ENCODE results near the gene RBM20.

RBM20 gene

GRCh38 chr10:110742801-110743200, 98.7 kb downstream of the RBM20 start:
- no peak for DNase-seq

- no peak for DNase-seq
These were observed 100.6 kb downstream of the RBM20 start for GRCh38 chr10:110744782-110745181.

DNA sequence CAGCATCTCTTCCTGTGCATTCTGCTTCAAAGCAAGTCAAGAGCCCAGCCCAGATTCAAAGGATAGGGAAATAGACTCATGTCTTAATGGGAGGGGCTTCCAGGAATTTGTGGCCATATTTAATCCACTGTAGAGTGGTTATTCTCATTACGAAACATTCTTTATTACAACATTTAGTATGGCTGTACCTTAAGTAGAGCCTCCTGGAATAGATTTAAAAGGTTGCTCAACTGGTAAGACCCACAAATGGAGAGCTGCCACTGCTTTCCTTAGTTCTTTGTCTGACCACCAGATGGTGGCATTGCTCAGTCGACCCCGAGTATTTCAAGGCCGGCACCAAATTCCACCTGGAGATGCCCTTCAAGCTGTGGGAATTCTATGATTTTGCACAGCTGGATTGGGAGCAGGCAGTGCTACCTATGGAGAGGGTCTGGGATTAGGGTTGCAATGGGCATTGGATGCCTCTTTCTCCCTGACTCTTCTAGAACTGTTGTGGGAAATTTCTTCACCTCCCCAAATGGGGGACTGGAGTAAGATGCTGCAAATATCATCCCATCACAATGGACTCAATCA, 102.2 kb downstream of the RBM20 start:
- DNase-seq, result no peak

- DNase-seq, result no peak
These were observed 103.0 kb downstream of the RBM20 start for GRCh38 chr10:110746969-110747608.

DNA sequence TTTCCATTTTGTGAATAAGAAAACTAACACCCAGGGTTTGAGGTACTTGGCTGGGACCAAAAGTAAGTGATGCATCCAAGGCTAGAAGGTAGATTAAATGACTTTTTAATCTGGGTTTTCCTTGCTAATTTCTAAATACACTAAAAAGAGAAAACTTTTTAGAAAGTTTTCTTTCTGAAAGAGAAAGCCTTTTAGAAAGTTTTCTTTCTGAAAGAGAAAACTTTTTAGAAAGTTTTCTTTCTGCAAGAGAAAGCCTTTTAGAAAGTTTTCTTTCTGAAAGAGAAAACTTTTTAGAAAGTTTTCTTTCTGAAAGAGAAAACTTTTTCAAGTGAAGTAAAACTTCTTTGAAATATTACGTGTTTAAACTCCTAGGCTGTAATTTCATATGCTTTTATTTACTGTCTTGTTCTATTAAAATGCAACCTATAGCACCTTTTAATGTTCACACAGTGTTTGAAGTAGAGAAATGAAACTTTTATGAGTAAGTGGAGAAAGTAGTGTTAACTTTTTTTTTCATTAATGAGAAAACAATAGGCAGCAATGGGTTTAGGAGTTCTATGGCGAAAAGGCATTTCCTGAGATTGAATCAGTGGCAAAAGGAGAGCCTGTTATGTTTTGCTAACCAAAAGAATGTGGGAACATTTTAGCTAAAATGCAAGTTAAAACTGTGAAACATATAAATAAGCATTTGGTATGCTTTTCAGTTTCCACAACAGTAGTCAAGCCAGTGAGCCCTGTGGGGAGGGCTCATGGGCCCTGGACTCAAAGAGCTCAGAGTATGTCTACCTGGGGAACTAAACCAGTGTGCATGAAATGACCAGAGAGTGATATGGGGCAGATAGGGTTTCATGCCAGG, 103.7 kb downstream of the RBM20 start:
- no peak for DNase-seq

- DNase-seq, result no peak
These were observed 104.8 kb downstream of the RBM20 start for GRCh38 chr10:110748970-110749369.

GRCh38 chr10:110750931-110751330, 106.8 kb downstream of the RBM20 start:
- no peak for DNase-seq

DNA sequence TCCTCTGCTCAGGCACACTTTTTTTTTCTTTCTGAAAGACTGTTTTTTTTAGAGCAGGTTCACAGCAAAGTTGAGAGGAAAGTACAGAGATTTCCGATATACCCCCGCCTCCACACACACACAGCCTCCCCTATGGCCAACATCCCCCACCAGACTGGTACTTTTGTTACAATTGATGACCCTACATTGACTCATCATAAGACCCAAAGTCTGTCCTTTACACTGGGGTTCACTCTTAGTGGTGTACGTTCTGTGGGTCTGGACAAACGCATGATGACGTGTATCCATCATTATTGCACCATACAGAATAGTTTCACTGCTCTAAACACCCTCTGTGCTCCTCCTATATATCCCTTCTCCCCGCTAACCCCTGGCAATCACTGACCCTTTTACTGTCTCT, 107.7 kb downstream of the RBM20 start:
- no peak for DNase-seq

DNA sequence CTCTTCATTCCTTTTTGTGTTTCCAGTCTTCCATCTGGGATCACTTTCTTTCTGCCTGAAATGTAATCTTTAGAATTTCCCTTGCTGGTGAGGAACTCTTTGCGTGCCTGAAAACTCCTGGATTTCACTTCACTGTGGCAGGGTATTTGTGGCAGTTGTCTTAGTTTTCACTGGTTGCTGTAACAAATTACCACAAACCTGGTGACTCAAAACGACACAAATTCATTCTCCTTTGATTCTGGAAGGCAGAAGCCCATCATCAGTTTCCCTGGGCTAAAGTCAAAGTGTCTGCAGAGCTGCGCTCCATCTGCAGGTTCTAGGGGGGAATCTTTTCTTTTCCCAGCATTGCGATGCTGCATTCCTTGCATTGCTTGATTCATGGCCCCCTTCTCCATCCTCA, 109.3 kb downstream of the RBM20 start:
- DNase-seq, result no peak

- DNase-seq, result no peak
These were observed 110.4 kb downstream of the RBM20 start for GRCh38 chr10:110754375-110755105.

DNA sequence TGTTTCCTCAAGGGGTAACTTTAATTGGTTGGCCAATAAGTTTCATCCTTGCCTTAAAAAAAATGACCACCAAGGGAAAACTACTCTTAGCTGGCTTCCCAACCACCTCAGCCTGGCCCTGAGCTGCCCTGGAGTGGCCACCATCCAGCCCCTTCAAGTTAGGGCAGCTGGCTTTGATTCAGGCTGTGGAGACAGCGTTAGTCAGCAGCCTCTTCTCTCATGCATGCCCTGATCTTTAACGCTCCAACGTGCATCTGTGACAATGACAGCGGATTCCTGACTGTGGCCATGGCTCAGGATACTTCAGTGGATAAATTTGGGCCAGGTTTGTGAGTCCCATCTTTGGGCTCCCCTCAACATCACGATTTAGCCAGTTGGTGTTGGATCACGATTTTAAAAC, 111.6 kb downstream of the RBM20 start:
- DNase-seq, result no peak

DNA sequence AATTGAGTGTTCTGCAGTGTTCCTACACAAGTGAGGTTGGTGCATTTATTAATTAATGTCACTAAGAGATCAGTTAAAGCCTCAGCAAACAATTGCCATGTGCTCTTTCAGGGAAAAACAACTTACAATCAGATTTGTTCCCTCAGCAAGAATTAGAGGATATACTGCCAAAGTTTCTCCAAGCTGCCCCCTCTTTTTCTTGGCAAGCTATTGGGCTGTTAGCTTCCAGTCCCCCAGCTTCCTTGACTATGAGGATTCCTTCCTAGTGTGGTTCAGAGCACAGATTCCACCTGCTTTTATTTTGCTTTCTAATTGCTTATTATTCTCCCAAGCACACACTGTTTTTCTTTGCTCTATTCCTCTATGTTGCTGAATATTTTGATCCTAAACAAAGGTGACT, 112.7 kb downstream of the RBM20 start:
- no peak for DNase-seq

GRCh38 chr10:110757586-110757985, 113.5 kb downstream of the RBM20 start:
- DNase-seq, result no peak

DNA sequence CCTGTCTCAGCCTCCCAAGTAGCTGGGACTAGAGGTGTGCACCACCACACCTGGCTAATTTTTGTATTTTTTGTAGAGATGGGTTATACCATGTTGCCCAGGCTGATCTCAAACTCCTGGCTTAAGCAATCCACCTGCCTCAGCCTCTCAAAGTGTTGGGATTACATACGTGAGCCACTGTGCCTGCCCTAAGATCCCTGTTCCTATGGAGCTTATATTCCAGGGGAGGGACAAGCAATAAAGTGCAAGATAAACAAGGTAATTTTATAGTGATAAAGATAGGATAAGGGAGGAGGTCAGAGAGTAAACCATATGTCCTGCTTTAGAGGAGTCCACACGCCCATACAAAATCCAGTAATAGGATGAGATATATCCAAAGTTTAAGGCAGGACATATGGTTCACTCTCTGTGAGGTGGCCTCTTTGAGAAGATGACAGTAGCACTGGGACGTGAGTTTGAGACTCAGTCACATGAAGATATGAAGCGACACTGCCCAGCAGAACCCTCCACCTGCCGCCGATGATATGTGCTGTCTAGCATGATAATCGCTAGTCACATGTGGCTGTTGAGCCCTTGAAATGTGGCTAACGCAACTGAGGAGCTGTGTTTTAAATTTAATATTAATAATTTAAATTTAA, 114.1 kb downstream of the RBM20 start:
- no peak for DNase-seq

DNA sequence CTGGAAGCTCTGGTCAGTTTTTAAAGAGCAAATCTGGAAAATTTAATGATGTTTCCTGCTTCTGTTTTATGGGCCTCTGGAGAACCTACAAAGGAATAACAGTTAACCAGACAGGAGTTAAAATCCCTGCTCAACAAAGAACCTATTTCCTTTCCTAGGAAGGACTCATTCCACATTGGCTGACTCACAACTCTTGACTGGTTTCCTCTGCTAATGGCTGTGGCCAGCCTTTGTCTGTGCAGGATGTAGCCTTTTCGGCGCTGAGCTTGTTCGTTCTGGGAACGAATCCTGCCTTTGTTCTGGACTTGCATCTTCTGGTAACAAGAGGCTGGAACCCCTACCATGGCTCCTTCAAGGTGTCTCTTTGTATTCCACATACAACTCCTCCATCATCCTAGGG, 114.8 kb downstream of the RBM20 start:
- DNase-seq, result peak; percentile 43

GRCh38 chr10:110759523-110759922, 115.4 kb downstream of the RBM20 start:
- no peak for DNase-seq

DNA sequence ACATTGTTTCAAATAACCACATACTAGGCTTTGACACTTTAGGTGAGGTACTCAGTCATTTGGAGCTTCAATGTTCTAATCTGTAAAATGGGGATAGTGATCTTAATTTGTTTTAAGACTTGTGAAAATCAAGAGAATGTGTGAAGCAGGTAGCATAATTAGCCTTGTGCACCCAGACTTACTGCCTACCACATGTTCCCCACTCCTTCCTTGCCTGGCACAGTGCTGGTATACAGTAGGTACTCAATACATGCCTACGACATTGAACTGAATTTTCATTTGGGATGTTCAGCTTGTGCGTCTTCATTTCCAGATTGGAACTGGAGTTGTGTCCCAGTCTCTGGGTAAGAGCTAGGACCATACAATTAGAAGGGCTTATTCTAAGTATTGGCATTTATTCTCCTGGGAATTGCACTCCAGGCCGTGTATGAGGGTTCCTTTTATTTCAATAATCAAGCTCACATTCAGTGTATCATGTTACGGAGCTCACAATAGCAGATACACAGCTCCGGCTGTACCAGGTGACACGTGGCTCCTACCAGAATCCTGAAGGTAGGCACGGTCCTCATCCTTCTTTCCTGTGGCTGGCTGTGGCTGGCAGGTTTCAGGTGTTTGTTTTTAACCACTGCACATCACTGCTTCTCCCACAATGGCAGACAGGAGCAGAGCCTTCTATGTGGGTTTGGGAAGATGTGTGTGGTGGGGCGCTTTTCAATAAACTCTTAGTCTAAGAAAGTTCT, 118.1 kb downstream of the RBM20 start:
- DNase-seq, result no peak

DNA sequence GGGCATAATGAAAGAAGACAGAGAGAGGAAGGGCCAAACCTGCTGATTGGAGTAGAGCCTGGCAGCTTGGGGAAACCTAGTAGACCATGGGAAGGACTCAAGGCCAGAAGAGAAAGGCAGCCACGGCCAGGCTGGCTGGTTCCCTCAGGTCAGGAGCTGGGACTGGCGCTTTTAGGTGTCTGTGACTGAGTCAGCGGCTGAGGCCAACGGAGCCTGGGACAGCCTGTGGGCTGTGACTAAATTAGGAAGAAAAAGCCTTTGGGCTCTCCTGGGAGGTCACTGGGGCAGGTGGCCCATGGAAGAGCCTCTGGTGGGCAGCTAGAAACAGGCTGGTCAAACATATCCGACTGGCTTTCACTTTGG, 118.7 kb downstream of the RBM20 start:
- DNase-seq, result no peak

GRCh38 chr10:110764378-110764777, 120.2 kb downstream of the RBM20 start:
- no peak for DNase-seq

DNA sequence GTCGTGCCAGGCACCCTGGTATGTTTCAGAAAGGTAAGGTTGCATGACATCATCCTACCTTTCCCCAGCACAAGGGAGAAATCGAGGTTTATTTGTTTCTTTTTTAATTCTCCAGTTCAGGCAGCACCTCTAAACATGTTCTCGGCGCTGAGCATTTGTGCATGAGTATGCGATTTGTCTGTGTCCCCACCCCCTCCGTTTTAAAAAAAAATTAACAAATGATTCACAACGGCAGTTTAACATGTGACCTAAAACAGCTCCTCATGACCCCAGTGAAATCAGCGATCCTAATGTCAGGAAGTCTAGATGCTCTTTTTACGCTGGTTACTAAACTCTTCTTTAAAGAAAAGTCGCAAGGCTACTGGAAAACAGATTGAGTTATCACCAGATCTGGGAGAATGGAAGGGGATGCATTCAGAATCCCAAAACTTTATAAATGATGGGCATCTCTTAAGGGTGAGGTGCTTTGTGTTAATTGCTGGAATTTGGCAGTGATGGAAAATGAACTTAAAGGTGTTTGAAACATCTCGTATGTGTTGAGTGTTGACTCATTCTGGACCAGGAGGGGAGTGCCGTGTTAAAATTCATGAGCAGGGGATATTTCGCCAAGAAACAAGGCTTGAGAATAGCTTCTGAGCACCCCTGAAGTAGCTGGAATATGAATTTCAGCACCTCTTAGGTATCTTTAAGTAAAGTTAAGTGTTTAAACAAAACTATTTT, 120.8 kb downstream of the RBM20 start:
- DNase-seq, result no peak

DNA sequence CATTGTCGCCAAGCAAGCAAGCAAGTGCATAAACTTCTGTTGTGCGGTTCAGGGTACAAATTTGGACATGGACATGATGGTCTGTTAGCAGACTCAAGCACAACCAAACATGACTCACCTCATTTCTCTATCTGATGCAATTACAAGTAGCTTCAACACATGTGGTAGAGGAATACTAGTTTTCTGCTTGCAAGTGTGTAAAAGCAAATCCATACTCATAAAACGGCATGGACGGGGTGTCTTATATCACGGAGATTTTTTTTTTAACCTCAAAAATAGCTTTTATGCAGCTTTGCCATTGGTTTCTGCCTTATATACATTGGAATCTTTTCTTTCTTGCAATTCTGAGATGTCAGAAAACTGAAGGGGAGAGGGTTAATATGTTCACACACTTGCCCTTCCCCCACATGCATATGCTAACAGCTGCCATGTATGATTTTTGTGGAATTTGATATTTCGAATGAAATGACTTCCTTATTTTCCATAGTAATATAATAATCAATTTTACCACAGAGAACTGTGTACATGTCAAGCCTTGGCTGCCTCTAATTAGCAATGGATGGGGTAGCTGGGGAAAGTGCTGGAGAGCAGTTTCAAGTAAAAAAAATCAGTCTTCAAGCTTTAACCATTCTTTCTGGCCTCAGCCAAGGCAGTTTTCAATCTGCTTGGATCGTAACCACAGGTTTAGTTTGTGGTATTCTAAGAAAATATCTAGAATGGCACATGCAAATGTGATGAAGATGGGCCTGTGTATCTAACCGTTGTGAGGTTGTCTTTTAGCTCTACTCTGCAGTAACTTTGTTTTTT, 121.6 kb downstream of the RBM20 start:
- DNase-seq, result no peak

All from 8988T (cell line).